Measurements from ENCODE around the gene HTR1E.

DNA sequence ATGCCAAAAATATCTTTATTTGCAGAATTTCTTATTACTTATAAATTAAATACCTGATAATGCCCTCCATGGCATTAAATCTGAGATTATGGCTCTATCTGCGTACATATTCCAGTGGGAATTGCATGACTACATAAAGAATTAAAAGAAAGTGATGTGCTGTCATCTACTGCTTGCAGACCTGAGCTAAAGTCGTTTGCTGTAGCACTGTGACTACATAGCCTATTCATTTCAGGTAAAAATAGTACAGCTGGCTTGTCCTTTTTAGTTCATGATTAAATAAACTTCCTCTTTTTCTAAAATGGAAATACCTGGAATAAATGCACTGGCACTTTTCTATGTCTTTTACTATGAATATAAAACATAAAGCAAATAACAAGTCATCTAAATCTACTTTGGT lies 79.4 kb downstream of the HTR1E start:
- no peak for TF ChIP-seq SUZ12 (IDR thresholded peaks at IDR 0.05; ENCODE audit: extremely low read depth, insufficient read depth, insufficient read length)
- no peak for TF ChIP-seq YY1 (IDR thresholded peaks at IDR 0.05; ENCODE audit: insufficient read depth, insufficient read length)
- no peak for TF ChIP-seq ZNF274 (IDR thresholded peaks at IDR 0.05; ENCODE audit: low read depth, low read length)

Data from NT2/D1 (cell line).